HG02970 (cell line): ENCODE results near the gene N4BP2L2.

ENCODE experiments used
- ATAC-seq: cut with Tn5 transposase; IDR thresholded peaks from one replicate; pipeline ENCODE4 v1.9.1; 2021; ENCODE audit warnings: mild to moderate bottlenecking, moderate library complexity, moderate number of reproducible peaks; ENCODE audit not compliant: unreplicated experiment, low FRiP score

The N4BP2L2 gene

DNA sequence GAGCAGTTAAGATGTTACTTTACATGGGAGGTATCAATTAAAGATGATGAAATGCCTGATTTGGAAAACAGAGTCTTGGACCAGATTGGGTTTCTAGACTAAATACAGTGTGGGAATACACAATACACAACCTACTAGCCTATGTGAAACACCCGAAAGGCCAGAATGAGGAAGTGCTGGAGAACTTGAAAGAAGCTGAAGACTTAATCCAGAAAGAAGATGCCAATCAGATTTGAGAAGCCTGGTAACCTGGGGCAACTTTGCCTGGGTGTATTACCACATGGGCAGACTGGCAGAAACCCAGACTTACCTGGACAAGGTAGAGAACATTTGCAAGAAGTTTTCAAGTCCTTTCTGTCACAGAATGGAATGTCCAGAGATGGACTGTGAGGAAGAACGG is 153.9 kb downstream of the N4BP2L2 start:
- ATAC-seq: no peak

- ATAC-seq: no peak
Observed at GRCh38 chr13:32383836-32384618, 154.6 kb downstream of the N4BP2L2 start.
